GM21447 (cell line): ENCODE results near the gene FERD3L.

ENCODE experiments used
- ATAC-seq: cut with Tn5 transposase; IDR thresholded peaks from one replicate; pipeline ENCODE4 v1.9.1; 2021; ENCODE audit not compliant: unreplicated experiment

FERD3L gene

DNA sequence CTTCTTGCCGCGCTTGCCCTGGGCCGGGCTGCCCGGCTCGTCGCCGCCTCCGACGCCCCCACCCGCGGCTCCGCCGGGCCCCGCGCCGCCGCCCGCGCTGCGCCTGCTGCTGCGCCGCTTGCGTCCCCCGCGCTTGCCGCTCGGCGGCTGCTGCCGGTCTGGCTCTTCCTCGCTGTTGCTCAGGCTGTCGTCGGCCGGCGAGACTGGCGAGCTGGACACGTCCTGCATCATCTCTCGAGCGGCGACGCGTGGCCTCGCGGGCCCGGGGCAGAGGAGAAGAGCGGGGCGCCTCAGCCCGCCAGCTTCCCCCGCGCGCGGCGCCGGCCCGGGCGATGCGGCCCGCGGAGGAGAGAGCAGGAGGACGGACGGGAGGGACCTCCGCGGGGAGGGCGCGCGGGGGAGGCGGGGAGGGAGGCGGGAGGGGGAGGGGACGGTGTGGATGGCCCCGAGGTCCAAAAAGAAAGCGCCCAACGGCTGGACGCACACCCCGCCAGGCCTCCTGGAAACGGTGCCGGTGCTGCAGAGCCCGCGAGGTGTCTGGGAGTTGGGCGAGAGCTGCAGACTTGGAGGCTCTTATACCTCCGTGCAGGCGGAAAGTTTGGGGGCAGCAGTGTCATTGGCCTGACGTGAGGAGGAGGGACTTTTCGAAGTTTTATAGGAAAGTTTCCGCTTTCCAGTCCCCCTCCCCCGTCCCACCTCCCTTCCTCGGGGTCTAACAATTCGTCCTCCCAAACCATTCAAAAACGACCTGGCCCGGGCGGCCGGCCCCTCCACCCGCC lies 27.9 kb downstream of the FERD3L start, which contains the start of gene TWIST1:
TSS of gene TWIST1 (minus strand) at position 546 of the 779 bp plus-strand sequence. CDS start at position 231, 315 bp downstream.
- ATAC-seq: no peak

DNA sequence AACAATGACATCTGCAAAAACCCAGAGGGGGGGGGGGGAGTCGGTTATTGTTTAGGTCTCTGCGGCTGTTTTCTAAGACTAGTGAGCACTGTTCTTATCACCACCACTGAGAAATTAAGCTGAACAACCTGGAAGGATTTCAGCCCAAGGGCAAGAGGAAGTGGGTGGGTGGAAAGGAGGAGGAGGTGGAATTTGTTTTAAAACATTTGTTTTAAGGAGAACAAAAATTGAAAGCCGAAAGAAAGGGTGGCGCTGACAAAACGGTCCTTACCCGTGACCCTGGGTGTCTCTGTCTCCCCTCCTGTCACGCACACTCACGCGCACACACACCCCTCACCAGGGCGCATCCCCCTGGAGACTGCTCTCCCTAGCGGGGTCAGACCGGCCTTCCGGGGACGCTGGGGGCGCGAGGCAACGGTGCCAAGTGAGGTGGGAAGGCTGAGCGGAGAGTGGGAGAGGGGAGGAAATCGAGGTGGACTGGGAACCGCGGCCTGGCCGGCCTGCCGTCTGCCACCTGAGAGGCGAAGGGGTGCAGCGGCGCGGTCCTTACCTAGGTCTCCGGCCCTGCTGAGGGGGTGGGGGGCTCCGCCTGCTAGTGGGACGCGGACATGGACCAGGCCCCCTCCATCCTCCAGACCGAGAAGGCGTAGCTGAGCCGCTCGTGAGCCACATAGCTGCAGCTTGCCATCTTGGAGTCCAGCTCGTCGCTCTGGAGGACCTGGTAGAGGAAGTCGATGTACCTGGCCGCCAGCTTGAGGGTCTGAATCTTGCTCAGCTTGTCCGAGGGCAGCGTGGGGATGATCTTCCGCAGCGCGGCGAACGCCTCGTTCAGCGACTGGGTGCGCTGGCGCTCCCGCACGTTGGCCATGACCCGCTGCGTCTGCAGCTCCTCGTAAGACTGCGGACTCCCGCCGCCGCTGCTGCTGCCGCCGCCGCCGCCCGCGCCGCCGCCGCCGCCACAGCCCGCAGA lies 28.8 kb downstream of the FERD3L start:
- no peak for ATAC-seq

GRCh38 chr7:19114551-19114855 lies 30.7 kb downstream of the FERD3L start:
- no peak for ATAC-seq

DNA sequence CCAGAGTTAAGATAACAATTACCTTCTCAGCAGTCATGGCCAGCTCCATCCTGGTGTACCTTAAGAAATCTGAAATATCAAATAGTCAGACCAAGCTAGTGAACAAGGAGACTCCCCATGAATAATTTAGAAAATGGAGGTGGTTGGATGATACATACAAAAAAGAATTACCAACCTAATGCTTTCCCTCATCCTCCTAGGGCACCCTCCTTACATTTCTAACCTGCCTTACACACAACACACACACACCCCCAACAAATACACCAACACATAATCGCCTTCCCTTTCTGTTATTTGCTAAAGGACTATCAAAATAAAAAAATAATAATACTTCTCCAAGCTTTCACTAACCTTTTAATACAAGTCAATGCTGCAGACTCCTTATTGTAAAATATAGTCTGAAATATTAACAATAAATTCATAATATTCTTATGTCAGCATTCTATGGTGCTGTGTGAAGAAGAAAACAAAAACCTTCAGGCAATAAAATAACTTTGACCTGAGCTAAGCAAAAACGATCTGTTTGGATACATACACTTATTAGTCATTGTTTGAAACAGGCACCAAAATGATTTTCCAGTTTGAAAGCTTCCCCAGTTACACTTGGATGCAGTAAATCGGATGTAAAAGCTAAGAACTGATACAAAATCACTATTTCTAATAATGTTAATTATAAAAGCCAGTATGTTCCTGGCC lies 31.2 kb downstream of the FERD3L start:
- ATAC-seq: no peak

DNA sequence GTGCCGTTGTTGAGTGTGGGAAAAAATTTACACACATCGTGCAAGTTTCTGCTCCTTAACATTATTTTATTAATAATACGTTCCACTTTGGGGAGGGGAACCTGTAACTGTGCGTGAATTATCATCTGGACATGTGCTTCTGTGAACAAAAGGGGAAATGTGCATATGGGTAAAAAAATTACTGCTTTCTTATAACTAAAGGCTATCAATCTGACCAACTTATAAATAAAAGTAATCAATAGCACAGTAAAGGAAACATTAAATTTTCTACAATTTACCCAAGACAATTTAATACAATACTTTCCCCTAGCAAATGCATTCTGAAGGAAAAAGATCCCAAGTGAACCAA lies 32.2 kb downstream of the FERD3L start:
- ATAC-seq: no peak

DNA sequence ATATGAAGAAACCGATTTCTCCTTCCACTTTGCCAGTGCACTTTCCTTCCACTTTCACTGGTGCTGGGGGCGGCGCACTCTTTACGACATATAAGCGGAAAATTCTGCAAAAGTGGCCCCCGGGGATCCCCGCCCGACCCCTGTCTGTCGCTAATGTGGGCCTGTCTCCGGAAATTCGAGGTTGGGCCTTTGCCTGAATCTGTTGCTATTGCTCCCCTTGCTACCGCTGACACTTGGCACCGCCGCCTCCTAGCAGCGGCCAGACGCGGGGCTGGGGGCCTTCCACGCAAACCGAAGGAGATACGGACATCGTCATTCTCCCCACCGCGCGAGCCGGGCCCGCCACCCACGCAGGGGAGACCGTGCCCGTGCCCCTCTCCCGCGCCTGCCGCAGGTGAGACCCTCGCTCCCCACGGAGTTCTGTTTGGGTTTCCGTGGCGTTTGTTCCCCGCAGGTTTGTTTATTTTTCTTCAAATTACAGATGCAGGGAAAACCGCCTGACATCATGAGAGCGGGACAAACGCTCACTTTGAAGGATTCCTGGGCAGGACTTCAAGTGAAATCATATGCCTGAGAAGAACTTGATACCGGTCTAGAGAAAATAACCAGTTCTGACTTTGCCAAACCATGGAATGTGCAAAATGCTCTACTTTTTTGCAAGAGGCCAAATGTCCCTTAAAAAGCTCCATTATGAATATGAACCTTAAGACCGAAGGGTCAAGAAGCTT lies 32.8 kb downstream of the FERD3L start:
- ATAC-seq: no peak

DNA sequence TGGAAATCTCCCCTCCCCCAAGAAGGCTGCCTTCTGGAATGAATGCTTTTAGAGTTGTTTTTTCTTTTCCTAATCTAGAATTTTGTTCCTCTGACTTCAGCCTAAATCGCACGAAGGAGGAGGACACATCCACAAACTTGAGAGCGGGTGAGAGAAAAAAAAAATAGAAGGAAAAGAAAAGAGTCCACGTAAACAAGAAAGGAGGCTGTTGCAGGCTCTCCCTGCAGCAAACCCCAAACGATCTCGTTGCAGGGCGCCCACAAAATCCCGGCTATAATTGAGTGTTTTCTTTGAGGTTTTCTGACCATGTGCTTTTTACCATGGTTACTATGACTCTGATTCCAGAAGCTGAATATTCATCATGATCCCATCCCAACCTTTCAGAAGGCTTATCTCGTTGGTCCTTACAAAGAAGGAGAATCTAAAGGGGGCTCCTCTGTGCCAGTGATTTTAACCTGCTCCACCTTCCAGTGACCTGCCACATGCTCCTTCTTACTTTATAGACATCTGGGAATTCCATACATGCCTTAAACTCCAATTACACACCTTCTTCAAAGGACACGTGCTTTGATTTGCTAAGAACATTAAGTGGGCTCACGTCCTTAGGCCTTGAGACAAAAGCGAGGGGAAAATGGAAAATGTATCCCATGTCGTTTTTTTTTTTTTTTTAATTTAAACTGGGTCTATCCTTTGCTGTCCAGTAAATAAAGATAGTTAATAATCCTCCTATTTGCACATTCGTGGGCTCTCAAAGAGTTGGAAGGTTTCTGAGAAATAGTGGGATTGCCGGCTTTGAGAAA lies 33.5 kb downstream of the FERD3L start:
- ATAC-seq: no peak

GRCh38 chr7:19110776-19111175 lies 34.4 kb downstream of the FERD3L start:
- ATAC-seq: no peak

DNA sequence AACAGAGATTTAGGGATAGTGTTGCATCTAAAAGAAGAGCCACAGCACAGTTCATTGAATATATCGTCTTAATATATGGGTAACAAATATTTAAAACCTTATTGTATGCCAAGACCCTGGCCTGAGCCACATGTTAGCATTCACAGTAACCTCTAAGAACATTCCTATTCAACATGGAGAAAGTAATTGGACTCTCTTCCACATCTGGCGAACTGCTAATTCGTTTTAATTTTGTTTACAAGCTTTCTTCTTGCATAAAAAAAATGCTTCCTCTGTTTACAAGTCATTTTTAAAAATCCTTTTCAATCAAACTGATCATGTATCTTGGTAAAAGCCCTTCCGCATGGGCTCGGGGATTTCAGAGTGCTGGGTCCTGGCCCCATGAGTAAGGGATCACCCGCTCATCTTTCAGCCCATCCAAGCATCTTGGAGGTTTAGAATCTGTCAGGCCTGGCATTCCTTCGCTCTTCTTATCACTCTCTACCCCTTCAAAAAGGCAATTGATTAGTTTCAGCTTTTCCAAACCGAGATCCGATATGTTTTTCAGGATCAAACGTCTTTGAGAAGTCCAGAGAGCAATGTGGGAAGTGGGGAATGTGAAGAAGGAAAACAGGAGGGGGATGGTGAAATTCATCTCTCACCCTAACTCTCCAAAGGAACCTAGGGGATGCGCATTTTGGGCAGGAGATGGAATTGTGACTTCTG lies 35.0 kb downstream of the FERD3L start:
- no peak for ATAC-seq

GRCh38 chr7:19109000-19109946 lies 35.9 kb downstream of the FERD3L start:
- no peak for ATAC-seq

DNA sequence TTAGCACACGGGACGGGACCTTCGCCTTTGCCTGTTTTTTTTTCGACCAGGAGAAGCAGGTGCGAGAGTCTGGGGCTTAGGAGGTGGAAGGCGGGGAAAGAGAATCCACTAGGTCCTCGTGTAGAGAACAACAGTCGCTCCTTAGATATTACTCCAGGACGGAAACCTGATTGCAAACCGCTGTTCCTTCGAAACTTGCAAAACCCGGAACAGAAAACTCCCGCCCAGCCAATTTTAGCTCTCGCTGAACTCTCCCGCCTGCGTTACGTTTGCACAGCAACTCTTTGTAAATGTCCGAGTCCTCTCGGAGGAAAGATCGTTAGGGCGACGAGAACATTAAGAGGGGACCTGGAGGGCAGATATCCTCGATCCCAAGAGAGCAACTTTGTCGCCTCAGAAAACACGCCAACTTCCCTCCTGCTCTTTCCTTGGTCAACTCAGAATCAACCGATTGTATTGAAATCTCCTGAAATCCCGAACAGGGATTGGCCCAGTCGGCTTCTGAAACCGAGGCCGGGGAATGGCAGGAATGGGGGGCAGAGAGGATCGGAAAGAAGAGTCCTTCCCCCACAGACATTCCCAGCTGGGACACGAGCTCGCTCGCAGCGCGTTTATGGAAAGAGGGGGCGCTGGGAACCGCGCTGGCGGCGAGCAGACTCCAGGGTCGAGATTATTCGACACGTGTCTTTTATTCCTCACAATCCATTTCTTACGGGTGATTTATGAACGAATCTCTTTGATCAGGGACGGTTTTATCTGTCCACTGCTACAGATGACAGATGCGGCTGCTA lies 37.7 kb downstream of the FERD3L start:
- ATAC-seq: no peak

GRCh38 chr7:19107081-19107355 lies 38.2 kb downstream of the FERD3L start:
- no peak for ATAC-seq

- no peak for ATAC-seq
These were observed 38.8 kb downstream of the FERD3L start for GRCh38 chr7:19106241-19107080.

DNA sequence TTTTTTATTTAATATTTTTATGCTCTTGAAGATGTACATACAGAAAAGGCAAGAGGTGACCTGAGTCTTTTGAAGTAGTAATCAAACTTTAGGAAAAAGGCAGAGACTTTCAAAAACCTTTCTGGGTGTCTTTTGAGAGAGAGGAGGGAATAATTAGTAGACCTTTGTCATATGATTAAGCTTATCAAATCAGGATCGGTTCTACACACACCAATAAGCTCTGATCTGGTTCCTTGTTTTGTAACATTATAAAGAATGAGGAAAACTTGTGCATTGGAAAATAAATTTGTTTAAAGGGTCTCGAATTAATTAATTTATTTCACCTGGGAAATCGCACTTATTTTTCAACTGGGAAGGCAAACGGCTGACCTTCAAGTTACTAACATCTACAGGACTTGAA lies 39.7 kb downstream of the FERD3L start:
- ATAC-seq: no peak

DNA sequence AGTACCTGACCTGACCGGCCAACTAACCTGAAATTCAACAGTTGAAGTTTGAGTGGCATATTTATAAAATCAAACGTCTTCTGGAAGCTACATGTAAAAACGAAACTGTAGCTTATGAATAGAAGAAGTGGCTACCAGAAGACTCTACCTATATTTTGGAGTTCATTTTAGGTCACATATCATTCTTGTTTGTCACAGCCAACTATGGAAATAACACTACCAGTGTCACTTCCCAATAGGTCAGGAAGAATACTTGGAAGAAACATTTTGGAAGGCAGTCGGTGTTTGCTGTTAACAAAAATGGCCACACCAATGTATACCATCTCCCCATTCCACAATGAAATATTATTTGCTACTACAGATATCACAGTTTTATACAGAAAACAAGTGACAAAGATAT lies 40.4 kb downstream of the FERD3L start:
- ATAC-seq: no peak

GRCh38 chr7:19102884-19103283 lies 42.3 kb downstream of the FERD3L start:
- ATAC-seq: no peak

DNA sequence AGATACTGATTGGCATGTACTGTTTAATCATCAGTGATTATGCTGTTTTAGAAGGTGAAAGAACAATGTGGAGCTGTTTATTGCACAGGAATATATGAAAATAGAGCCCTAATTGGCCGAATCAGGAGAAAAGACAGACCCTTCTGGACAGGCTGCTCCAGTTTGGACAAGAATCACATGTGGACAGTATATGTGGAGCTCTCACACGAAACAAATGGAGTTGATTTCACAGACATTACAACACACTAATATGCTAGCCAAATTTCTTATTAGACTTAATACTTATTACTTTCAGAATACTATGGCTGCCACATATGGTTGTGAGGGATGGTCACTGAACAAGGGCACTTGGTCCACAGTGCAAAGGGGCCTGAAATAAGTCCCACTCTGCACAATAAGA lies 43.3 kb downstream of the FERD3L start:
- no peak for ATAC-seq
